A549 (cell line): ENCODE measurements around the gene C8A. TPM values are rescaled to one million over a fixed set of nuclear protein-coding genes. Genes with fewer than 3 reads are reported as not detected.

ENCODE experiments used
- ATAC-seq, 2 experiments: fragments of 200-7000 bp in 1 of 2; fragments of >200 bp in 1 of 2; cut with Nextera tagmentation in 1 of 2; cut with Tn5 transposase in 1 of 2; 3 replicates each; pipeline versions ENCODE4 v1.8.0 to v1.9.1; 2018 to 2020; ENCODE audit warnings: mild to moderate bottlenecking in 1 of 2, moderate library complexity in 1 of 2
- CTCF ChIA-PET: fragments of 300-600 bp; sonication (Branson Sonifier 250); formaldehyde crosslinking; extraction: SDS; loops from one replicate; lab custom pipeline; 2021; ENCODE audit warnings: antibody characterized with exemption, inconsistent platforms; lab: Yijun Ruan, JAX
- POLR2A ChIA-PET: fragments of 350-600 bp; formaldehyde crosslinking; extraction: SDS; loops from one replicate; lab custom pipeline; 2021; ENCODE audit warnings: antibody characterized with exemption, inconsistent platforms; lab: Yijun Ruan, JAX
- DNase-seq, 2 experiments: peaks; one replicate each; pipeline versions ENCODE4 v3.0.0 to v3.0.0-alpha.2; 2011 to 2016; ENCODE audit warnings: low read depth in 1 of 2, low spot score in 1 of 2
- FAIRE-seq: peaks from 2 replicates; lab custom pipeline; 2011; peaks lifted over from hg19 to GRCh38; lab: Jason Lieb, UNC
- H3K27ac ChIP-seq, 2 experiments: fragments of >200 bp; sonication (Bioruptor Twin); formaldehyde crosslinking; 3 replicates each; pipeline ENCODE4 v1.5.1; 2016 to 2017
- H3K4me1 ChIP-seq: fragments of >200 bp; sonication (Bioruptor Twin); formaldehyde crosslinking; 3 replicates; pipeline ENCODE4 v1.6.1; 2016
- H3K4me2 ChIP-seq: fragments of >200 bp; sonication (Bioruptor Twin); formaldehyde crosslinking; 3 replicates; pipeline ENCODE4 v1.6.1; 2016
- H3K4me3 ChIP-seq: fragments of >200 bp; sonication (Bioruptor Twin); formaldehyde crosslinking; 3 replicates; pipeline ENCODE4 v1.5.1; 2016
- H3K9me3 ChIP-seq: fragments of >200 bp; sonication (Bioruptor Twin); formaldehyde crosslinking; 3 replicates; pipeline ENCODE4 v1.6.1; 2016
- CHD2 ChIP-seq: fragments of 150-350 bp; IDR thresholded peaks from 2 replicates; pipeline ENCODE4 v1.6.1; 2014; ENCODE audit warnings: low read length; ENCODE audit not compliant: partially characterized antibody
- CTCF ChIP-seq: fragments of >200 bp; sonication (Bioruptor Twin); formaldehyde crosslinking; IDR thresholded peaks from 3 replicates; pipeline ENCODE4 v1.5.1; 2016
- EHF ChIP-seq: fragments of 250-450 bp; sonication (Bioruptor Pico); IDR thresholded peaks from 2 replicates; pipeline ENCODE4 v1.5.0; 2020; ENCODE audit warnings: mild to moderate bottlenecking
- FOSB ChIP-seq: fragments of 250-450 bp; sonication (Bioruptor Pico); IDR thresholded peaks from 2 replicates; pipeline ENCODE4 v1.5.0; 2020; ENCODE audit warnings: mild to moderate bottlenecking, moderate library complexity
- FOSL2 ChIP-seq, 2 experiments: fragments of 450-650 bp in 1 of 2; fragments of >200 bp in 1 of 2; sonication (Bioruptor Twin) in 1 of 2; formaldehyde crosslinking; IDR thresholded peaks; 2 replicates each; pipeline versions ENCODE4 v1.5.0 to v1.6.1; 2016 to 2020; ENCODE audit warnings: mild to moderate bottlenecking in 1 of 2, moderate library complexity in 1 of 2
- FOXS1 ChIP-seq: fragments of 250-450 bp; sonication (Bioruptor Pico); IDR thresholded peaks from 2 replicates; pipeline ENCODE4 v1.5.0; 2020; ENCODE audit warnings: mild to moderate bottlenecking, moderate library complexity
- JUNB ChIP-seq: fragments of >200 bp; sonication (Bioruptor Twin); formaldehyde crosslinking; IDR thresholded peaks from 2 replicates; pipeline ENCODE4 v1.6.1; 2016
- MAFK ChIP-seq: fragments of 450-650 bp; IDR thresholded peaks from 2 replicates; pipeline ENCODE4 v1.6.1; 2014; ENCODE audit not compliant: partially characterized antibody
- MAX ChIP-seq: IDR thresholded peaks from 2 replicates; pipeline ENCODE4 v1.6.1; 2012
- MAZ ChIP-seq: fragments of 150-350 bp; IDR thresholded peaks from 2 replicates; pipeline ENCODE4 v1.6.1; 2014; ENCODE audit warnings: antibody characterized with exemption, low read depth, low read length, borderline replicate concordance
- NFE2L2 ChIP-seq: fragments of 150-350 bp; conservative IDR thresholded peaks from 2 replicates; pipeline ENCODE4 v1.6.1; 2014; ENCODE audit warnings: low read length
- POLR2AphosphoS2 ChIP-seq: conservative IDR thresholded peaks from 2 replicates; pipeline ENCODE4 v1.6.1; 2012; ENCODE audit warnings: low read length, improper control_type of control experiment, inconsistent platforms
- RARB ChIP-seq: fragments of 250-450 bp; sonication (Bioruptor Pico); IDR thresholded peaks from 2 replicates; pipeline ENCODE4 v1.8.0; 2021; ENCODE audit warnings: mild to moderate bottlenecking, moderate library complexity
- RCOR1 ChIP-seq: fragments of 150-350 bp; IDR thresholded peaks from 2 replicates; pipeline ENCODE4 v1.6.1; 2014; ENCODE audit warnings: antibody characterized with exemption, low read length, low read depth
- REST ChIP-seq: fragments of 200-600 bp; sonication (generic); IDR thresholded peaks from 2 replicates; pipeline ENCODE4 v1.6.1; 2016; ENCODE audit warnings: antibody characterized with exemption, mild to moderate bottlenecking, moderate library complexity
- SREBF2 ChIP-seq: fragments of 450-650 bp; IDR thresholded peaks from 2 replicates; pipeline ENCODE4 v1.6.1; 2014; ENCODE audit warnings: mild to moderate bottlenecking, moderate library complexity
- WGBS: methylation state at CpG from one replicate; pipeline ENCODE4 v1.1.6; 2017; ENCODE audit errors: missing lambda C conversion rate; 5-methylcytosine and 5-hydroxymethylcytosine counted together
- polyA plus RNA-seq, 4 experiments: library from polyadenylated mRNA; depleted of rRNA in 3 of 4; stranded (reverse); fragments of >200 nt; fragmentation: RNase III in 1 of 4; extraction: RNeasy Plus Mini Kit Qiagen cat#74134 plus additional on column Dnase treatment in 1 of 4; gene quantifications; 2 replicates in 3 of 4; 3 replicates in 1 of 4; pipeline ENCODE4 v1.2.3, GENCODE V29; 2011 to 2017
- TF ChIP-seq, protein P1 (sequence below): fragments of 450-650 bp; IDR thresholded peaks from 2 replicates; pipeline ENCODE4 v1.6.1; 2014; ENCODE audit warnings: antibody characterized with exemption
- TF ChIP-seq, protein P2 (sequence below): fragments of 250-450 bp; sonication (Bioruptor Pico); IDR thresholded peaks from 2 replicates; pipeline ENCODE4 v1.5.0; 2021; ENCODE audit warnings: mild to moderate bottlenecking, moderate library complexity, borderline replicate concordance

Gene C8A
- polyA plus RNA-seq, 2 of the 4 experiments (the other 2 are of a cell fraction) = not detected

DNA sequence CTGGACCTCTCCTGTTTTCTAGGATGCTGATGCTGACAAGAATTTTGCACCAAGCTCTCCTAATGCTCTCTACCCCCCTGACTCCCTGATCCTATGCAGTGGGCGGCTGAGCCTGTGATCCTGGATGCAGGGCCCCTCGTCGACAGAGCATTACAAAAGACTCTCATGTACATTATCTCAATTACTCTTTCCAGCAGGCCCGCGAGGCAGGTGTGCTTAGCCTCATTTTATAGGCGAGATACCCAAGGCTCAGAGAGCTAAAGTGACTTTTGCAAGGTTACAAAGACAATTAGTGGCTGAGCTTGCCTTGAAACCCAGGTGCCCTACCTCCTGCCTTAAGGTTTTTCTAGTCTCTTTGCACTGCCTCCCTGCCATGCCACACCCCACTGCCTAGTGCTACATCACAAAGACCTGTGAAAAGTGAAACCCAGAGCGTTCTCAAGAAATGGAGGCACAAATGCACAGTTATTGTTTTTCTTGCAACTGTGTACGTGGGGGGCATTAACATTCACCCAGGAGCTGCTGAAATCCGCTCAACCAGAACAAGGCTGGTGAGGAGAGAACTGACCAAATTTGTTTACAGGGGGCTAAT is 10.0 kb upstream of the C8A start:
- DNase-seq (no peak), ATAC-seq (no peak), FAIRE-seq (no peak)
- no peaks in the 10 kb centered on the region for H3K4me1 ChIP-seq
- no peak overlapping the region for H3K27ac ChIP-seq
- CTCF ChIA-PET = no interaction called here
- no peak overlapping the region for H3K4me2 ChIP-seq
- TF ChIP-seq RARB (no peak), NFE2L2 (no peak), RCOR1 (no peak), REST (no peak), CTCF (no peak), FOSL2 (IDR thresholded peaks at IDR 0.05) (no peak), FOSL2 (CRISPR knock-in tag; IDR thresholded peaks at IDR 0.05) (no peak), EHF (CRISPR knock-in tag) (no peak), JUNB (no peak), MAX (no peak)
- 19% methylated on average over 9 of the region's 9 CpGs for WGBS
- no peak overlapping the region for H3K4me3 ChIP-seq
- POLR2A ChIA-PET = no interaction called here
- H3K9me3 ChIP-seq = no peaks in the 10 kb centered on the region

DNA sequence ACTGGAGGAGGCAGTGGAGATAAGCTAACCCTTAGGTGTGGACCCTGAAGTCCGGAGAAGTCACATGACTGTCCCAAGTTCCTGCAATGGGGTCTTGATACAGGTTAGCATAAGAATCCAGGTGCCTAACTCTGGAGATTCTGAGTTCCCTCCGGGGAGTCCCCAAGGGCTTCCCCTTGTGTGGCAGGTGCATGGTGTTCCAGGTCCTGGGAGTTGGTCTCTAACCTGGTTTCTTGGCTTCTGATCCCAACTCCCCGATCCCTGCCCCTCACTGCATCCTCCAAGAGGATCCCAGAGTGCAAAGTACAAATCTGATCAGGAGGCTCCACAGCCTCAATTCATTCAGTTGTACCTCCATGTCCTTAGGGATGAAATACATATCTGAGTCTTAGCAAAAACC is 9.3 kb upstream of the C8A start:
- H3K4me2 ChIP-seq = no peak overlapping the region
- POLR2A ChIA-PET = no interaction called here
- FAIRE-seq = no peak
- CTCF ChIA-PET = no interaction called here
- no peak for TF ChIP-seq CHD2
- no peak overlapping the region for H3K4me3 ChIP-seq
- no peak for ATAC-seq
- no peak for DNase-seq
- H3K9me3 ChIP-seq = no peaks in the 10 kb centered on the region
- no peaks in the 10 kb centered on the region for H3K4me1 ChIP-seq
- no peak overlapping the region for H3K27ac ChIP-seq
- WGBS = 7% methylated on average over 2 of the region's 3 CpGs

DNA sequence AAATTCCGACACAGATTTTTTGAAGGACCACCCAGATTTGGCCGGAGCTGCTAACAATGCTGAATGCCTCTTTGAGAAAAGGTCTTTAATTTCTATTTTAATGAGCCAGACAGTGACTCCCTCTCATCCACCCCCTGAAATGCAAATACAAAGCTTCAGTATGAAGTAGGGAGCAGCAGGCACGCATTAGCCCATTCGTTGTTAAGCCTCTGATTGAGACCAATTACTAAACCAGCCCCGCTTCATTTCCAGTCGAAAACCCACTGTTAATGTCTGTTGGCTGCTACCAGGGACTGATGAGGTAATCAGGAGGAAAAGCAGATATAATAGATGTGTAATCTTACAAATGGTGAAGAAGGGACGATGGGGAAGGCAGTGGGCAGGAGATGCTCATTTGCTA is 4.8 kb upstream of the C8A start:
- no peak overlapping the region for H3K4me2 ChIP-seq
- DNase-seq (no peak), ATAC-seq (no peak), FAIRE-seq (no peak)
- no peak for TF ChIP-seq MAZ
- TF ChIP-seq, protein P1, sequence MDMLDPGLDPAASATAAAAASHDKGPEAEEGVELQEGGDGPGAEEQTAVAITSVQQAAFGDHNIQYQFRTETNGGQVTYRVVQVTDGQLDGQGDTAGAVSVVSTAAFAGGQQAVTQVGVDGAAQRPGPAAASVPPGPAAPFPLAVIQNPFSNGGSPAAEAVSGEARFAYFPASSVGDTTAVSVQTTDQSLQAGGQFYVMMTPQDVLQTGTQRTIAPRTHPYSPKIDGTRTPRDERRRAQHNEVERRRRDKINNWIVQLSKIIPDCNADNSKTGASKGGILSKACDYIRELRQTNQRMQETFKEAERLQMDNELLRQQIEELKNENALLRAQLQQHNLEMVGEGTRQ = no peak
- no peaks in the 10 kb centered on the region for H3K4me1 ChIP-seq
- ChIA-PET CTCF (no interaction called here), POLR2A (no interaction called here)
- no peaks in the 10 kb centered on the region for H3K9me3 ChIP-seq
- whole genome bisulfite sequencing = 54% methylated on average over 7 of the region's 7 CpGs
- H3K27ac ChIP-seq = no peak overlapping the region
- no peak overlapping the region for H3K4me3 ChIP-seq

DNA sequence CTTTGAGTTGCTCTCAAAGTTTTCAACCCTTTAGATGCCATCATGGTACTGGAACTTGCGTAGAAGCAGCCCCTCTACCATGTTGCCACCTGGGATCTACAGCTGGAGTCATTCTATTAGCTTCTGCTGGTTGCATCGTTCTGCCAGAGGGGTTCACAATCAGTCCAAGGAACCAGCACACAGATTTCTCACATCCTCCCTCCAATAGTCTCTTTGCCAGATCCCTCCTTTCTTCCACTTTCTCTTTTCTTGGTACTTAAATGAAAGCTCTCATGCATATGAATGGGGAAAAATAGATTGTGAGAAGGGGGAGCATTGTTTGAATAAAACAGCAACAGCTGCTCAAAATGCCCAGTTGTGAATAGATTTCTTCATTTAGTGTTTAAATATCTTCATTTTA is 4.2 kb upstream of the C8A start:
- Histone ChIP-seq H3K27ac (no peak overlapping the region), H3K4me3 (no peak overlapping the region), H3K9me3 (no peaks in the 10 kb centered on the region), H3K4me2 (no peak overlapping the region), H3K4me1 (no peaks in the 10 kb centered on the region)
- POLR2A ChIA-PET = no interaction called here
- FAIRE-seq = no peak
- WGBS = 10% methylated on average over 2 of the region's 2 CpGs
- no peak for DNase-seq
- CTCF ChIA-PET = no interaction called here
- no peak for ATAC-seq
- TF ChIP-seq RCOR1 (no peak), FOXS1 (CRISPR knock-in tag) (no peak), MAFK (no peak), FOSL2 (IDR thresholded peaks at IDR 0.05) (no peak), FOSL2 (CRISPR knock-in tag; IDR thresholded peaks at IDR 0.05) (no peak), POLR2AphosphoS2 (no peak), FOSB (no peak), SREBF2 (no peak)
- TF ChIP-seq, protein P2, sequence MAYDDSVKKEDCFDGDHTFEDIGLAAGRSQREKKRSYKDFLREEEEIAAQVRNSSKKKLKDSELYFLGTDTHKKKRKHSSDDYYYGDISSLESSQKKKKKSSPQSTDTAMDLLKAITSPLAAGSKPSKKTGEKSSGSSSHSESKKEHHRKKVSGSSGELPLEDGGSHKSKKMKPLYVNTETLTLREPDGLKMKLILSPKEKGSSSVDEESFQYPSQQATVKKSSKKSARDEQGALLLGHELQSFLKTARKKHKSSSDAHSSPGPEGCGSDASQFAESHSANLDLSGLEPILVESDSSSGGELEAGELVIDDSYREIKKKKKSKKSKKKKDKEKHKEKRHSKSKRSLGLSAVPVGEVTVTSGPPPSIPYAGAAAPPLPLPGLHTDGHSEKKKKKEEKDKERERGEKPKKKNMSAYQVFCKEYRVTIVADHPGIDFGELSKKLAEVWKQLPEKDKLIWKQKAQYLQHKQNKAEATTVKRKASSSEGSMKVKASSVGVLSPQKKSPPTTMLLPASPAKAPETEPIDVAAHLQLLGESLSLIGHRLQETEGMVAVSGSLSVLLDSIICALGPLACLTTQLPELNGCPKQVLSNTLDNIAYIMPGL (CRISPR knock-in tag) = no peak
